IPS-20b (cell line): Measurements from ENCODE around the gene CHST11.

Source experiments
- H3K27ac ChIP-seq: one replicate; pipeline ENCODE4 v1.5.1; 2013; ENCODE audit warnings: low read length
- H3K27me3 ChIP-seq: 2 replicates; pipeline ENCODE4 v1.6.1; 2013; ENCODE audit warnings: mild to moderate bottlenecking, low read length, inconsistent platforms; ENCODE audit not compliant: insufficient read depth
- H3K36me3 ChIP-seq: 2 replicates; pipeline ENCODE4 v1.6.1; 2013; ENCODE audit warnings: low read depth, mild to moderate bottlenecking, inconsistent platforms, low read length, moderate library complexity; ENCODE audit not compliant: insufficient read depth
- H3K4me1 ChIP-seq: 2 replicates; pipeline ENCODE4 v1.6.1; 2013; ENCODE audit warnings: mild to moderate bottlenecking, control low read depth, inconsistent platforms, low read length, moderate library complexity; ENCODE audit not compliant: insufficient read depth
- H3K4me3 ChIP-seq: 2 replicates; pipeline ENCODE4 v1.5.1; 2013; ENCODE audit warnings: mild to moderate bottlenecking, low read length, inconsistent platforms
- H3K9ac ChIP-seq: 2 replicates; pipeline ENCODE4 v1.6.1; 2013; ENCODE audit warnings: low read depth, mild to moderate bottlenecking, inconsistent platforms, low read length, moderate library complexity
- H3K9me3 ChIP-seq: 2 replicates; pipeline ENCODE4 v1.6.1; 2013; ENCODE audit warnings: mild to moderate bottlenecking, low read depth, low read length, inconsistent platforms; ENCODE audit not compliant: insufficient read depth

CHST11 gene

DNA sequence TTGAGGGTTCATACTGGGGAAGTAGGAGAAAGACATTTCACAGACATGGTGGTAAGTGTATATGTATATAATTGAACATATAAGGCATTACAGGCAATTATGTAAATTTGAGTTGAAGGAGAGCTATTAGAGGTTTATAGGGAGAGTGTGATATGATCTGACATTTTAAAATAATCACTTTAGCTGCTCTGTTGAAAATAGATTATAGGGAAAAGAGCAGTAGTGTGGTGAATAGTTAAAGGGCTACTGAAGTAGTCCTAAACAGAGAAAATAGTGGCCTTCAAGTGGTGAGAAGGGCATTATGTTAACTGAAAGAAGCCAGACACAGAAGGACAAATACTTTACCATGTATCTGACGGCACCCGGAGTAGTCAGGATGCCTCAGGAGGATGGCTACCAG is 267.1 kb downstream of the CHST11 start:
- H3K27ac ChIP-seq = no peak overlapping the region
- no peaks in the 10 kb centered on the region for H3K27me3 ChIP-seq
- H3K9ac ChIP-seq = no peak overlapping the region
- no peaks in the 10 kb centered on the region for H3K9me3 ChIP-seq
- no peak overlapping the region for H3K4me3 ChIP-seq
- peaks cover 11% of the 10 kb centered on the region; the same call in 1 of the 2 replicates for H3K4me1 ChIP-seq
- H3K36me3 ChIP-seq = no peaks in the 10 kb centered on the region

GRCh38 chr12:104724992-104725585 is 268.3 kb downstream of the CHST11 start:
- Histone ChIP-seq H3K36me3 (no peaks in the 10 kb centered on the region), H3K4me3 (no peak overlapping the region), H3K27me3 (no peaks in the 10 kb centered on the region), H3K9ac (no peak overlapping the region), H3K9me3 (no peaks in the 10 kb centered on the region), H3K27ac (no peak overlapping the region), H3K4me1 (peaks cover 11% of the 10 kb centered on the region; the same call in 1 of the 2 replicates)

- Histone ChIP-seq H3K27me3 (no peaks in the 10 kb centered on the region), H3K9ac (no peak overlapping the region), H3K4me3 (no peak overlapping the region), H3K9me3 (no peaks in the 10 kb centered on the region), H3K36me3 (no peaks in the 10 kb centered on the region), H3K4me1 (peaks cover 11% of the 10 kb centered on the region; the same call in 1 of the 2 replicates), H3K27ac (no peak overlapping the region)
Observed at GRCh38 chr12:104725610-104726009, 268.9 kb downstream of the CHST11 start.

GRCh38 chr12:104727726-104728465 is 271.1 kb downstream of the CHST11 start:
- H3K27ac ChIP-seq = no peak overlapping the region
- H3K4me3 ChIP-seq = no peak overlapping the region
- H3K9me3 ChIP-seq = no peaks in the 10 kb centered on the region
- H3K4me1 ChIP-seq = peaks cover 2% of the 10 kb centered on the region; the same call in 1 of the 2 replicates
- H3K9ac ChIP-seq = no peak overlapping the region
- H3K27me3 ChIP-seq = no peaks in the 10 kb centered on the region
- no peaks in the 10 kb centered on the region for H3K36me3 ChIP-seq

GRCh38 chr12:104729091-104729490 is 272.3 kb downstream of the CHST11 start:
- Histone ChIP-seq H3K36me3 (no peaks in the 10 kb centered on the region), H3K4me3 (no peak overlapping the region), H3K27ac (no peak overlapping the region), H3K9me3 (no peaks in the 10 kb centered on the region), H3K27me3 (no peaks in the 10 kb centered on the region), H3K9ac (no peak overlapping the region), H3K4me1 (no peaks in the 10 kb centered on the region)

DNA sequence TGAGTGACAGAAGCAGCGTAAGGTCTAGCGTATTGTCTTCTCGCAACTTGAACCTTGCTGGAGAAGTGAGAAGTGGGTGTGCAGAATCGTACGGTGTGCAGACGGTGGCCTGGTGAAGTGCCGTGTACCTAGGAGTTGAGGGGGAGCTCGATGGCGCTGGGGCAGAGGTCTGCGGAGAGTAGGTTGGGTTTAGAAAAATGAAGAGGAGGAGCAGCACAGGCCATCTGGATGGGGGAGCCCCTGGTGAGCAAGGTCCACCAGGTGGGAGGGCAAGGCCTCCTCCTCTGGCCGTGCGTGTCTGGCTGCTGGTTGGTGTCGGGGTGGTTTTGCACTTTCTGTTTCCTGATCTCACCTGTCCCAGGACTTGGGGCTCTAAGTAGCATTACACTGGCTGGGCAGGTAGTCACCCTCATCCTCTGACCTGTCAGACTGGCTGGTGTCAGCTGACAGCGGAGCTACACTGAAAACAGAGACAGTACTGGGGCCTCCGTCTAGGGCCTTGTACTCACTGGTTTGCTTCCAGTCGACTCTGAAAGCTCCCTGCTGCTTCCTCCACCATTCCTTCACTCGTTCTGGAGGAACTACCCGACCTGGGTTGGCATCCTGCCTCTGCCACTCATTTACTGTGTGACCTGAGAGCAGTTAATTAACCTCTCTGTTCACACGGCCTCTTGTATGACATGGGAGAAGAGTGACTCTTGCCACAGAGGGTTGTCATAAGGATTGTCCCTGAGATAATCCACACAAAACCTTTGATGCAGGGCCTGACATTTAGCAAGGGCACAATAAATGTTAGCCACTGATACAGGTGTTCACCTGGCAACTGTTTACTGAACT is 273.1 kb downstream of the CHST11 start:
- no peaks in the 10 kb centered on the region for H3K4me1 ChIP-seq
- no peaks in the 10 kb centered on the region for H3K36me3 ChIP-seq
- no peaks in the 10 kb centered on the region for H3K9me3 ChIP-seq
- H3K27ac ChIP-seq = no peak overlapping the region
- no peaks in the 10 kb centered on the region for H3K27me3 ChIP-seq
- H3K9ac ChIP-seq = no peak overlapping the region
- H3K4me3 ChIP-seq = no peak overlapping the region

DNA sequence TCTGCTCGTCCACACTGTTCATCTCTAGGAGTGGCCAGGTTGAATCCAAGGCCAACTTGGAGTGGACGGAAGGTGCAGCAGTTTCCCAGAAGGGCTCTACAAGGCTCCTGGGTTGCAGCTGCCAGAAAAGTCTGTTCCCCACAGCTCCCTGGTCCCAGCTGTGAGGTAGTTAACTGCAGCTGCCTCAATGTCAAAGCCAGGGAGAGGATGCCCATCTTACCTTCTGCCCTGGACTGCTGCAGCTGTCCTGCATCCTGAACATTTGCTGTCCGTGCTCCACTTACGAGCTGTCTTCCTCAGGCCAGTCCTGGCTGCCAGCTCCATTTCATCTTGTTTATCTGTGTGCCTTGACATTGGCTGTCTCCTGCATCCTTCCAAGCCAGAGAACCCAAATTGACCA is 274.0 kb downstream of the CHST11 start:
- Histone ChIP-seq H3K36me3 (no peaks in the 10 kb centered on the region), H3K9me3 (no peaks in the 10 kb centered on the region), H3K4me1 (no peaks in the 10 kb centered on the region), H3K27me3 (no peaks in the 10 kb centered on the region), H3K9ac (no peak overlapping the region), H3K4me3 (no peak overlapping the region), H3K27ac (no peak overlapping the region)

DNA sequence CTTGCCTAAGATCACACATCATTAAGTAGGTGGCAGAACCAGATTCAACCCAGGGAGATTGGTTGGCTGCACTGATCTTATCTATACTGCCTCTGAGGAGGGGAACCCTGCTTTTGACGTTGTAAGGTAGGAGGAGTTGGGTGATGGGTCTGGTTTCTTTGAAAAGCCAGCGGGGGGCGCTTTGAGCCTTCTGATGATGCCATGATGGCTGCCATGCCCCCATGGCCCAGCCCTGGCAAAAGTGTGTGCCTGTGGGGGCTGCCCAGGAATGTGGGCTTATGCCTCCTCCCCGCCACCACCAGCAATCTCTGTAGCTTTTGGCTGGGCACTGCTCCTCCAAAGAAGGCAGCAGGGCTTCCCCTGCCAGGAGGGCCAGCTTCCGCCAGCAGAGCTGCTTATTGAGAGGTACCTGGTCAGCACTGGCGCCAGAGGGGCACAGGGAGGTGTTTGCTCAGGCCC is 277.0 kb downstream of the CHST11 start:
- Histone ChIP-seq H3K4me1 (peaks cover 13% of the 10 kb centered on the region; the same call in 1 of the 2 replicates), H3K36me3 (no peaks in the 10 kb centered on the region), H3K9me3 (no peaks in the 10 kb centered on the region), H3K27me3 (no peaks in the 10 kb centered on the region), H3K9ac (no peak overlapping the region), H3K27ac (no peak overlapping the region), H3K4me3 (no peak overlapping the region)

GRCh38 chr12:104734541-104735095 is 277.9 kb downstream of the CHST11 start:
- Histone ChIP-seq H3K27ac (no peak overlapping the region), H3K9me3 (no peaks in the 10 kb centered on the region), H3K9ac (no peak overlapping the region), H3K27me3 (no peaks in the 10 kb centered on the region), H3K4me3 (no peak overlapping the region), H3K4me1 (peaks cover 14% of the 10 kb centered on the region; the same call in 1 of the 2 replicates), H3K36me3 (no peaks in the 10 kb centered on the region)

DNA sequence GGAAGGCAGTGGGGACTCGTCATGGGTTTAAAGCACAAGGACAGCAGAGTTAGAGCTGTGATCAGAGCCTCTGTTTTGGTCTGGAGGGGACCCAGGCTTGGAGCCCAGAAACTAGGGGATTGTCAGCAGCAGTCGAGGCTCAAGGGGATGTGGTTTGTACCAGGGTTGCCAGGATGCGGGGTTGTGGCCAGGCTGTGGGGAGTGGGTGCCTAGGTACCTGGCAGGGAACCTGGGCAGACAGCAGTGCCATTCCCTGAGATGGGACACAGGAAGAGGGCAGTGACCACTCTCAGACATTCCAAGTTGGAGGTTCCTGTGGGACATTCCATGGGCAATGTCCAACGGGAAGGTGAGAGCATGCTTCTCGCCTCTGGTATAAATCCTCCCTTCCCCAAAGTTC is 279.1 kb downstream of the CHST11 start:
- Histone ChIP-seq H3K9me3 (no peaks in the 10 kb centered on the region), H3K4me1 (peaks cover 14% of the 10 kb centered on the region; the same call in 1 of the 2 replicates), H3K9ac (no peak overlapping the region), H3K27me3 (no peaks in the 10 kb centered on the region), H3K27ac (no peak overlapping the region), H3K4me3 (no peak overlapping the region), H3K36me3 (no peaks in the 10 kb centered on the region)

DNA sequence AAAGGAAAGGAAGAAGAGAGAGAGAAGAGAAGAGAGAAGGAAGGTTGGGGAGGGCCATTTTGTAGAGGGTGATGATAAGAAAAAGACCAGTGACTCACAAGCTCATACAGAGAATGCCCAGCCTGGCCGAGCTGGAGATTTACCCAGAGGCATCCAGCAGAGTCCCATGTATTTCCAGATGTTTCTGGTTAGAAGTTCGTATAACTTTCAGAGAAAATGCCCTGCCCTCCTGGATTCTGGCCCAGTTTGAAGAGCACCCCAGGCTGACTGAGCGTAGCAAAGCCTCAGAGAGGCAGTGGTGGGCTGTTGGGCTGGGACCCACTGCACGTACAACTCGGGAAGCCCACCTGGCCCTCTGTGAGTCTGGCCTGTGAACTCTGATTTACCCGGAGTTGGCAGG is 279.6 kb downstream of the CHST11 start:
- no peak overlapping the region for H3K4me3 ChIP-seq
- peaks cover 14% of the 10 kb centered on the region; the same call in 1 of the 2 replicates for H3K4me1 ChIP-seq
- no peaks in the 10 kb centered on the region for H3K9me3 ChIP-seq
- H3K36me3 ChIP-seq = no peaks in the 10 kb centered on the region
- H3K9ac ChIP-seq = no peak overlapping the region
- no peak overlapping the region for H3K27ac ChIP-seq
- H3K27me3 ChIP-seq = no peaks in the 10 kb centered on the region
